Activated CD8-positive, alpha-beta T cell treated with anti-CD3 and anti-CD28 coated beads for 36 hours (primary cell): ENCODE results near the gene CRACR2B. TPM values are rescaled to one million over a fixed set of nuclear protein-coding genes. Genes with fewer than 3 reads are reported as not detected.
A peak's percentile ranks its signal among the peaks of the same experiment; 100 is the strongest.

Source experiments
- ATAC-seq: fragments of 200-7000 bp; cut with Tn5 transposase; one replicate; pipeline ENCODE4 v1.10.0; 2021; ENCODE audit warnings: mild to moderate bottlenecking, moderate library complexity
- CTCF ChIA-PET: fragments of 350-600 bp; sonication (Branson Sonifier 250); formaldehyde crosslinking; loops from one replicate; lab custom pipeline; 2021; ENCODE audit warnings: antibody characterized with exemption; lab: Charles Lee
- POLR2A ChIA-PET: fragments of 350-600 bp; sonication (Branson Sonifier 250); formaldehyde crosslinking; loops from one replicate; lab custom pipeline; 2021; ENCODE audit warnings: antibody characterized with exemption; lab: Charles Lee
- DNase-seq: peaks from one replicate; pipeline ENCODE4 v3.0.0-alpha.2; 2020
- H3K27ac Mint-ChIP-seq: one replicate; pipeline ENCODE4 v1.8.0; 2021; ENCODE audit warnings: mild to moderate bottlenecking, mixed read lengths
- H3K27me3 Mint-ChIP-seq: one replicate; pipeline ENCODE4 v1.8.0; 2021; ENCODE audit warnings: mixed read lengths
- H3K36me3 Mint-ChIP-seq: one replicate; pipeline ENCODE4 v1.8.0; 2021; ENCODE audit warnings: low read depth, mixed read lengths
- H3K4me1 Mint-ChIP-seq: one replicate; pipeline ENCODE4 v1.8.0; 2021; ENCODE audit warnings: low read depth, mixed read lengths
- H3K4me3 Mint-ChIP-seq: one replicate; pipeline ENCODE4 v1.8.0; 2021; ENCODE audit warnings: mild to moderate bottlenecking, moderate library complexity, mixed read lengths
- H3K9me3 Mint-ChIP-seq: one replicate; pipeline ENCODE4 v1.8.0; 2021; ENCODE audit warnings: mixed read lengths
- CTCF ChIP-seq: fragments of 200-600 bp; IDR thresholded peaks from one replicate; pipeline ENCODE4 v1.8.0; 2022; ENCODE audit warnings: antibody characterized with exemption, mild to moderate bottlenecking
- intact Hi-C: fragments of 100-400 bp; cut with micrococcal nuclease; formaldehyde crosslinking; loops from one replicate; pipeline ENCODE4 v1.10.0; 2022
- total RNA-seq, 2 experiments: library from RNA; stranded (reverse); gene quantifications; one replicate each; pipeline ENCODE4 v1.2.3, GENCODE V29; 2021

The CRACR2B gene
- total RNA-seq, 2 experiments from 2014 or later = 2.1 to 2.4 TPM

- peaks cover 6% of the 10 kb centered on the region for H3K4me1 Mint-ChIP-seq
- POLR2A ChIA-PET = interaction anchor here (0.6 to 3.5 kb wide), 6 partner anchors 8 to 361 kb away, joined by 3 to 22 read pairs (median 4); partner anchors contain the start of gene PNPLA2
- H3K9me3 Mint-ChIP-seq = no peaks in the 10 kb centered on the region
- CTCF ChIA-PET = interaction anchor here (1.0 kb wide), 1 partner anchor 21 kb away, joined by 4 read pairs; no protein-coding TSS in a partner anchor
- H3K36me3 Mint-ChIP-seq = peaks cover 4% of the 10 kb centered on the region
- ATAC-seq = no peak
- no peak for DNase-seq
- H3K4me3 Mint-ChIP-seq = peak overlapping the region; percentile 79
- intact Hi-C loops = no loop called here
- H3K27ac Mint-ChIP-seq = peak overlapping the region; percentile 81
- H3K27me3 Mint-ChIP-seq = no peaks in the 10 kb centered on the region
- no peak for TF ChIP-seq CTCF
Measured at GRCh38 chr11:804599-804964, 23.1 kb upstream of the CRACR2B start.

- intact Hi-C loops = no loop called here
- H3K27me3 Mint-ChIP-seq = no peaks in the 10 kb centered on the region
- CTCF ChIA-PET = interaction anchor here (0.9 to 1.7 kb wide), 4 partner anchors 10 to 83 kb away, joined by 3 to 7 read pairs (median 3); partner anchors contain the start of genes PNPLA2 and SLC25A22
- H3K4me3 Mint-ChIP-seq = peak overlapping the region; percentile 87
- DNase-seq (peak; percentile 58), ATAC-seq (no peak)
- TF ChIP-seq CTCF = peak; percentile 16
- peaks cover 37% of the 10 kb centered on the region for H3K36me3 Mint-ChIP-seq
- peak overlapping the region; percentile 99 for H3K27ac Mint-ChIP-seq
- H3K9me3 Mint-ChIP-seq = no peaks in the 10 kb centered on the region
- POLR2A ChIA-PET = interaction anchor here (1.0 to 15.6 kb wide), 7 partner anchors 9 to 32 kb away, joined by 3 to 273 read pairs (median 9); partner anchors contain the start of genes CD151, CEND1, CRACR2B and PNPLA2
- peaks cover 28% of the 10 kb centered on the region for H3K4me1 Mint-ChIP-seq
Measured at GRCh38 chr11:808427-809286, 19.1 kb upstream of the CRACR2B start.

GRCh38 chr11:809287-810039, 18.3 kb upstream of the CRACR2B start, which contains the start of gene RPLP2:
Gene RPLP2 (plus strand): TSS chr11:809967. CDS start chr11:810235, 268 bp downstream.
- H3K27ac Mint-ChIP-seq = peak within 1 kb of the TSS; percentile 99
- intact Hi-C loops = no loop called here
- no peaks in the 10 kb centered on the region for H3K27me3 Mint-ChIP-seq
- H3K4me3 Mint-ChIP-seq = peak within 1 kb of the TSS; percentile 87
- ATAC-seq = peak; percentile 79
- ChIA-PET POLR2A (interaction anchor here (1.3 to 15.6 kb wide), 7 partner anchors 10 to 33 kb away, joined by 4 to 273 read pairs (median 9); partner anchors contain the start of genes CD151, CRACR2B, PNPLA2 and POLR2L), CTCF (interaction anchor here (0.9 to 1.7 kb wide), 3 partner anchors 9 to 13 kb away, joined by 3 to 7 read pairs (median 3); partner anchors contain the start of genes PNPLA2 and SLC25A22)
- DNase-seq = peak; percentile 99
- no peaks in the 10 kb centered on the region for H3K9me3 Mint-ChIP-seq
- peaks cover 28% of the 10 kb centered on the region for H3K4me1 Mint-ChIP-seq
- no peak for TF ChIP-seq CTCF
- peaks cover 39% of the 10 kb centered on the region for H3K36me3 Mint-ChIP-seq

- H3K4me1 Mint-ChIP-seq = peaks cover 28% of the 10 kb centered on the region
- CTCF ChIA-PET = interaction anchor here (1.7 kb wide), 1 partner anchor 12 kb away, joined by 7 read pairs; the partner anchor contains the start of gene SLC25A22
- H3K27ac Mint-ChIP-seq = peak overlapping the region; percentile 99
- H3K9me3 Mint-ChIP-seq = no peaks in the 10 kb centered on the region
- no peaks in the 10 kb centered on the region for H3K27me3 Mint-ChIP-seq
- H3K4me3 Mint-ChIP-seq = peak overlapping the region; percentile 87
- DNase-seq = no peak
- TF ChIP-seq CTCF = no peak
- peaks cover 39% of the 10 kb centered on the region for H3K36me3 Mint-ChIP-seq
- no peak for ATAC-seq
- intact Hi-C loops = no loop called here
- POLR2A ChIA-PET = interaction anchor here (1.3 to 15.6 kb wide), 6 partner anchors 9 to 541 kb away, joined by 3 to 273 read pairs (median 16); partner anchors contain the start of genes CD151, CRACR2B, PNPLA2 and POLR2L
Measured at GRCh38 chr11:810040-810567, 17.6 kb upstream of the CRACR2B start.
